A549 treated with ZK216348 at 1 μM for 4 hours (cell line): ENCODE data around the gene WDFY2. TPM values are rescaled to one million over a fixed set of nuclear protein-coding genes. Genes with fewer than 3 reads are reported as not detected.

Experiments
- total RNA-seq: library from RNA; stranded (reverse); fragments of 200-300 nt; extraction: Qiagen RNA extraction; gene quantifications from 5 replicates; pipeline ENCODE4 v1.2.3, GENCODE V29; 2022; ENCODE audit warnings: low read depth

WDFY2 gene, protein sequence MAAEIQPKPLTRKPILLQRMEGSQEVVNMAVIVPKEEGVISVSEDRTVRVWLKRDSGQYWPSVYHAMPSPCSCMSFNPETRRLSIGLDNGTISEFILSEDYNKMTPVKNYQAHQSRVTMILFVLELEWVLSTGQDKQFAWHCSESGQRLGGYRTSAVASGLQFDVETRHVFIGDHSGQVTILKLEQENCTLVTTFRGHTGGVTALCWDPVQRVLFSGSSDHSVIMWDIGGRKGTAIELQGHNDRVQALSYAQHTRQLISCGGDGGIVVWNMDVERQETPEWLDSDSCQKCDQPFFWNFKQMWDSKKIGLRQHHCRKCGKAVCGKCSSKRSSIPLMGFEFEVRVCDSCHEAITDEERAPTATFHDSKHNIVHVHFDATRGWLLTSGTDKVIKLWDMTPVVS
- 2.5 to 4.1 TPM (median 3.1 TPM) in 5 replicates for total RNA-seq

DNA sequence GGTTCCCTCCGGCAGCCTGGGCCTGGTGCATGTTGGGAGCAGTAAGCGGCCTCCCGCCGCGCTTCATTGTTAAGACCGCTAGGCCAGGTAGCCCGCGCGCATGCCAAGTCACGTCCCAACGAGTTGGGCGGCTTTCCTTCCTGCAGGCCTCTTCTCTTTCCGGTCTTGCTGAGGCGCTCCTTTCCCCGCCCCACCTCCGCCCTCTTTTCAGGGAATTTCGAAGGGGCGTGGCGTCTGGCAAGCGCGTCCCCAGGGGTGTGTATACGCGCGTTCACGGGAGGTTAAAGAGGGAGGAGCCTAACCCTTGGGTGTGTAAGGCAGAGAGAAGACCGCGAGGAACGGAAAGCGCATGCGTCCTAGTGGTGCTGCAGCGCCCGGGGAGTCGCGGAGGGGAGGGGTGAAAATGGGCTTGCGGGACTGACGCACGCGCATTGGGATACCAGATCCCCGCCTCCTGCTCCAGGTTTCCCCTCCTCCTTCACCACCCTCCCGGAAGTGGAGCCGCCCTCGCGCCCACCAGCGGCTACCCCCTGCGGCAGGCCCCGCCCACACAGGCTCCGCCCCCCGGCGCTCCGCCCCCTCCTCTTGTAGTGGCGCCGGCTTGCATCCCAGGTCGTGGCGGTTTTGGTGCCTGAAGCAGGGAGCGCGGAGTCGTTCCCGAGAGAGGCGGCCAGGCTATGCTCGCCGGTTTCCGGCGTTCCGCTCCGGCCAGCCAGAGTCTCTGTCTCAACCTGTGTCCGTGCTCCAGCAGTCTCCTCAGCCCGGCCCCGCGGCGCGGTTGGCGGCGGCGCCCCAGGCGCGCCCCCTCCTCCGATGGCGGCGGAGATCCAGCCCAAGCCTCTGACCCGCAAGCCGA is at the start of gene WDFY2:
TSS of gene WDFY2 (plus strand) at position 588 of the 856 bp plus-strand sequence. CDS start at position 814, 226 bp downstream.

DNA sequence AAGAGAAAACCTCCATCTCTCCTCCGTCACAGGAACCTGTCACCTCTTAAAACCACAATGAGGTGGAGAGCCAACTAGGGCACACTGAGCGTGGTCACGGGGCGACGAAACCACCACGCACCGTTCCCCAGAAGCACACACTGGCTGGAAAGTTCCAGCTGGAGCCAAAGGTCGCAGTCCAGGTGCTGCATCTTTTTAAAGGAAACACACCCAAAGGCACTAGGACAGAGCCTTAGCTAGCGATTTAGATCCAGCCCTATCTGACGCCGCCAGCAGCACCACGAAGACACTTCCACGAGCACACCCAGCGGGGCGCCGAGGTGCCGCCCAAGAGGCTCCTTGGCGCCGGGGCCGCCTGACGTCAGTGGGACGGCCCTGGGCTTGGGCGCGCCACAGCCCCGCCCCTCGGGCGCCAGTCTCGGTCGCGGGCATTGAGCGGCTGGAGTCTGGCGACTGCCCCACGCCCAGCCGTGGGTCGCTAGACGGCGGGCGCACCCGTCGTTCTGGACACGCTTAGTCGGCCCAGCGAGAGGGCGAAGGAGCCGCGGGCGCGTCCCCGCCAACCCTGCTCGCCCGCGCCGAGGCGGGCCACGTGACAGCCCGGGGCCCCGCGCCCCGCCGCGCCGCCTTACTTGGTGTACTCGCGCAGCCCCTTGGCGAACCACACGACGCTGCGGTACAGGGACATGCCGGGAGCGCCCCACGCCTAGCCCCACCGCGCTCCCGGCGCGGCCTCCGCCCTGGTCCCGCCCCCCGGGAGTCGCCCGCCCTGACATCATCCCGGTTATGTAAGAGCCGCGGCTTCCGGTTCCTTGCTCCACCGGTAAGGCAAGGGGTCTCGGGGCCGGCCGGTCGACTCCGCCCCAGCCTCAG is 219.4 kb downstream of the WDFY2 start, which contains the start of gene DHRS12:
TSS of gene DHRS12 (minus strand) at position 742 of the 873 bp plus-strand sequence. CDS start 4,504 bp downstream, outside the sequence.

Other genes with a start within 250 kb of the WDFY2 start
- gene SERPINE3, start 244.8 kb upstream of the WDFY2 start, total RNA-seq: not detected in 5 replicates
- gene INTS6, start 131.4 kb upstream of the WDFY2 start, total RNA-seq: 7.9 to 12.9 TPM (median 10.5 TPM) in 5 replicates
- 3.9 to 5.9 TPM (median 4.9 TPM) in 5 replicates for gene DHRS12, start 219.7 kb downstream of the WDFY2 start, total RNA-seq